Suppressor macrophage (primary cell): Measurements from ENCODE around the gene IQSEC1.

ENCODE experiments used
- DNase-seq, 4 experiments: peaks; one replicate each; pipeline ENCODE4 v3.0.0-alpha.2; 2020 to 2022

Gene IQSEC1

GRCh38 chr3:12998648-12999047 lies 74.6 kb downstream of the IQSEC1 start:
- peak in 3 of 4 experiments; percentile 55 to 61 (median 57) for DNase-seq

- DNase-seq = no peak
These were observed 75.8 kb downstream of the IQSEC1 start for GRCh38 chr3:12997387-12997786.

GRCh38 chr3:12996181-12996506 lies 77.1 kb downstream of the IQSEC1 start:
- DNase-seq = no peak

- DNase-seq = peak in 3 of 4 experiments; percentile 45 to 53 (median 46)
These were observed 77.6 kb downstream of the IQSEC1 start for GRCh38 chr3:12995389-12996180.

- DNase-seq = peak; percentile 91 to 96 (median 93)
These were observed 78.4 kb downstream of the IQSEC1 start for GRCh38 chr3:12994607-12995388.

GRCh38 chr3:12994357-12994606 lies 78.9 kb downstream of the IQSEC1 start:
- peak in 2 of 4 experiments; percentile 31 to 50 for DNase-seq

GRCh38 chr3:12993517-12994356 lies 79.5 kb downstream of the IQSEC1 start:
- DNase-seq = peak in 3 of 4 experiments; percentile 28 to 63 (median 49)

- no peak for DNase-seq
These were observed 80.4 kb downstream of the IQSEC1 start for GRCh38 chr3:12992629-12993516.

GRCh38 chr3:12991861-12992281 lies 81.4 kb downstream of the IQSEC1 start:
- DNase-seq = no peak

GRCh38 chr3:12991481-12991837 lies 81.8 kb downstream of the IQSEC1 start:
- no peak for DNase-seq

- peak in 3 of 4 experiments; percentile 33 to 41 (median 37) for DNase-seq
These were observed 82.3 kb downstream of the IQSEC1 start for GRCh38 chr3:12990781-12991480.

- no peak for DNase-seq
These were observed 82.9 kb downstream of the IQSEC1 start for GRCh38 chr3:12990306-12990705.

- no peak for DNase-seq
These were observed 84.3 kb downstream of the IQSEC1 start for GRCh38 chr3:12988728-12989454.

- no peak for DNase-seq
These were observed 85.6 kb downstream of the IQSEC1 start for GRCh38 chr3:12987602-12988001.

- DNase-seq = no peak
These were observed 86.2 kb downstream of the IQSEC1 start for GRCh38 chr3:12986986-12987385.

GRCh38 chr3:12986521-12986920 lies 86.7 kb downstream of the IQSEC1 start:
- no peak for DNase-seq

- no peak for DNase-seq
These were observed 87.2 kb downstream of the IQSEC1 start for GRCh38 chr3:12986031-12986430.

GRCh38 chr3:12985148-12985547 lies 88.1 kb downstream of the IQSEC1 start:
- DNase-seq = no peak

- peak; percentile 70 to 81 (median 78) for DNase-seq
These were observed 89.0 kb downstream of the IQSEC1 start for GRCh38 chr3:12984023-12984823.

GRCh38 chr3:12983319-12983718 lies 89.9 kb downstream of the IQSEC1 start:
- DNase-seq = peak in 1 of 4 experiments; percentile 30
